ENCODE results near the gene GABPB1.

Gene GABPB1

DNA sequence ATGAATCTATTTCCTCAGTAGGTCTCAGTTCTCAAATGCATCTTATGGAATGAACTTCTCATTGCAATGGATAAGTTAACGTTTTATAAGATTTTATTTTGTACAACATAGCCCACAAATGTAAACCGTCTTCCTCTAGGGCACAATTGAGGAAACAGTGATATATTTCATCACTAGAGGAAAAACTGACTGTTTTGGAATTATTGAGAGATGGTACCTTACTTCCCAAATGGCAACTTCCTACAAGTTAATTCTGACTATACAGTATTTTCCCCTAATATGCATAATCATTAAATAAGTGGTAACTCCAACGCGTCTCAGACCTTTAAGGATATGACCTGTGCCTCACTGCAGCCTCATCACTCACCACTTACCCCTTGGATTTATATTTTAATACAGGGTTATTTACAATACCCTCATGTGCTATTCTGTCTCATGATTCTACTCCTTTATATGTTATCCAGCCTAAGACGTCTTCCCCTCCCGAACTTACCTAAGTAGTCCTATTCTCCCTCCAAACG, 13.3 kb downstream of the GABPB1 start:
- Histone ChIP-seq H3K36me3 (ENCODE audit: control insufficient read depth in 1 of 2, insufficient read depth in 2 of 2, low read length in 2 of 2) (no peaks in the 10 kb centered on the region), H3K27ac (ENCODE audit: low read length) (no peak overlapping the region), H3K4me3 (ENCODE audit: low read depth in 1 of 2, low read length in 2 of 2) (no peak overlapping the region), H3K4me1 (ENCODE audit: control insufficient read depth in 1 of 2, insufficient read depth in 2 of 2, low read length in 2 of 2) (no peaks in the 10 kb centered on the region), H3K27me3 (ENCODE audit: low read depth, low read length) (no peaks in the 10 kb centered on the region), H3K9me3 (ENCODE audit: control insufficient read depth in 1 of 2, low read length in 2 of 2) (no peaks in the 10 kb centered on the region)

DNA sequence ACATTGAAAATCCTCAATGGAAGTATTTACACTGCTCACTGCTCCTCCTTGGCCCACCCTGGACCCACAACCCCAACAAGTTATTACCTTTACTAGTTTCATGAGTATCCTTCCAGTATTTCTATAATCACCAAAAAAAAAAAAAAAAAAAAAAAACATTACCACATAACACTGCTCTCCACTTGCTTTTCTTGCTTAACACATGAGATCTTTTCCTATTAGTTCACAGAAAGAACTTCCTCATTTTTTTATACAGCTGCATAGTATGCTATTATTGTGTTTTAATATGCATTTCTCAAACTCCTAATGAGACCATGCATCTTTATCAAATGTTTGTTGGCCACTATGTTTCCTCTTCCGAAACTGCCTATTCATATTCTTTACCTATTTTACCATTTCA, 14.6 kb downstream of the GABPB1 start:
- Histone ChIP-seq H3K4me1 (ENCODE audit: control insufficient read depth in 1 of 2, insufficient read depth in 2 of 2, low read length in 2 of 2) (no peaks in the 10 kb centered on the region), H3K9me3 (ENCODE audit: control insufficient read depth in 1 of 2, low read length in 2 of 2) (no peaks in the 10 kb centered on the region), H3K4me3 (ENCODE audit: low read depth in 1 of 2, low read length in 2 of 2) (no peak overlapping the region), H3K27ac (ENCODE audit: low read length) (no peak overlapping the region), H3K36me3 (ENCODE audit: control insufficient read depth in 1 of 2, insufficient read depth in 2 of 2, low read length in 2 of 2) (no peaks in the 10 kb centered on the region), H3K27me3 (ENCODE audit: low read depth, low read length) (no peaks in the 10 kb centered on the region)

DNA sequence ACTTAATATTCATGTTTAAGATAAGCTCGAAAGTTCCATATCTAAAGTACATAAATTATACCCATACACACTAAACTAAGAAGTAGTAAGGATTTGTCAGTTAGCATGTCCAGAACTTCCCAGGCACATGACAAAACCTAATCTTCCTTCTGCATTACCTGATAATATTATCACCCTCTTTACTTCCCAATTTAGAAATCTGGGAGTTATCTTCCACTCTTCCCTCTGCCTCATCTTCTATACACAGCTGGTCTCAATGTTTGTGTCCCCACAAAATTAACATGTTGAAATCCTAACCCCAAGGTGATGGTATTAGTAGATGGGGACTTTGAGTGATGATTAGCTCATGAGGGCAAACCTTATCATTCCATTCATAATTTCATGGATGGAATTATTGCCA, 15.3 kb downstream of the GABPB1 start:
- no peaks in the 10 kb centered on the region for H3K36me3 ChIP-seq (ENCODE audit: control insufficient read depth in 1 of 2, insufficient read depth in 2 of 2, low read length in 2 of 2)
- no peaks in the 10 kb centered on the region for H3K27me3 ChIP-seq (ENCODE audit: low read depth, low read length)
- H3K4me3 ChIP-seq (ENCODE audit: low read depth in 1 of 2, low read length in 2 of 2), result no peak overlapping the region
- no peak overlapping the region for H3K27ac ChIP-seq (ENCODE audit: low read length)
- no peaks in the 10 kb centered on the region for H3K4me1 ChIP-seq (ENCODE audit: control insufficient read depth in 1 of 2, insufficient read depth in 2 of 2, low read length in 2 of 2)
- no peaks in the 10 kb centered on the region for H3K9me3 ChIP-seq (ENCODE audit: control insufficient read depth in 1 of 2, low read length in 2 of 2)

DNA sequence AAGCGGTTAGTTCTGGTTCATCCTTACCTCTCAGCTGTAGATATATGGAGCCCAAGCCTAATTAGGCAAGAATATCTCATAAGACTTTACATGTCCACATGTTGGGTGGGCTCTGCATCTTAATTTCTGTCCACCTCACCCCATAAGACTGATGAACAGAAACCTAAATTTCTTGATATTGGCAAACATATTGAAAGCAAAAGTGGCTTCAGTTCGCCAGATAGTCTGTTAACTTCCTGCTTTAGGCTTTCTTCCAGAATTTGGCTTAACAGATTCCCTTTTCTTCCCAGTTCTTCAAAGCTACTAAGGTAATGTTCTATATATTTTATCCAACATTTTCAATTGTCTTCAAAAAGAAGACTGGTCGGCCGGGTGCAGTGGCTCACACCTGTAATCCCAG, 19.7 kb downstream of the GABPB1 start:
- no peak overlapping the region for H3K4me3 ChIP-seq (ENCODE audit: low read depth in 1 of 2, low read length in 2 of 2)
- H3K36me3 ChIP-seq (ENCODE audit: control insufficient read depth in 1 of 2, insufficient read depth in 2 of 2, low read length in 2 of 2), result no peaks in the 10 kb centered on the region
- H3K27me3 ChIP-seq (ENCODE audit: low read depth, low read length), result no peaks in the 10 kb centered on the region
- no peaks in the 10 kb centered on the region for H3K4me1 ChIP-seq (ENCODE audit: control insufficient read depth in 1 of 2, insufficient read depth in 2 of 2, low read length in 2 of 2)
- no peaks in the 10 kb centered on the region for H3K9me3 ChIP-seq (ENCODE audit: control insufficient read depth in 1 of 2, low read length in 2 of 2)
- H3K27ac ChIP-seq (ENCODE audit: low read length), result no peak overlapping the region

DNA sequence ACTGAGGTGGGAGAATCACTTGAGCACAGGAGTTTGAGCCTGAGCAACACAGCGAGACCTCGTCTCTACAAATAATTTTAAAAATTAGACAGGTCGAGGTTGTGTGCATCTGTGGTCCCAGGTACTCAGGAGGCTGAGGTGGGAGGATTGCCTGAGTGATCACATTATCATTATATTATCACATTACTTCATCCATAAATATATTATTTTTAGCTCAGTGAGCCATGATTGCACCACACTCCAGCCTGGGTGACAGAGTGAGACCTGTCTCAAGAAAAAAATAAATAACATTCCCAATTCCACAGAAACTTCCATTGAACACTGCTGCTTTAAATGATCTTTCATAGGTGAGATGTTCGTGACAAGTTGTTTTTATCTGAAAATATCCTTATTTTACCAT, 21.8 kb downstream of the GABPB1 start:
- Histone ChIP-seq H3K4me1 (ENCODE audit: control insufficient read depth in 1 of 2, insufficient read depth in 2 of 2, low read length in 2 of 2) (no peaks in the 10 kb centered on the region), H3K27me3 (ENCODE audit: low read depth, low read length) (no peaks in the 10 kb centered on the region), H3K9me3 (ENCODE audit: control insufficient read depth in 1 of 2, low read length in 2 of 2) (no peaks in the 10 kb centered on the region), H3K4me3 (ENCODE audit: low read depth in 1 of 2, low read length in 2 of 2) (no peak overlapping the region), H3K36me3 (ENCODE audit: control insufficient read depth in 1 of 2, insufficient read depth in 2 of 2, low read length in 2 of 2) (no peaks in the 10 kb centered on the region), H3K27ac (ENCODE audit: low read length) (no peak overlapping the region)

DNA sequence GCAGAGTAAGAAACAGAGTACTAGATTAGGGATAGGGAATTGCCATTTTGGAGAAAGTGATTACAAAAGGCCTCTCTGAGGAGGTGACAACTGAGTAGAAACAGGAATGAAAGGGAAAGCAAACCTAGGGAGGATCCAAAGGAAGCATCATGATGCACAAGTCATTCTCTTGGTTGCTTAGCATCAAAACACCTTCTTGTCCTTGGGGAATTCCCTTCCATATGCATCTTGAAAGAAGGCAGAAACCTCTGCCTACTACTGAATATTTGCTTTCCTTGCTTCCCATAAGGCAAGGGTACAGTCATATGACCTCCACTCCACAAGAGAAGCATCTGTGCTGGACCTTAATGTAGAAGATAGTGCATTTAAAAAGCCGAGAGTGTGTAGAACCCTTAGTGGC, 24.1 kb downstream of the GABPB1 start:
- Histone ChIP-seq H3K27me3 (ENCODE audit: low read depth, low read length) (no peaks in the 10 kb centered on the region), H3K4me3 (ENCODE audit: low read depth in 1 of 2, low read length in 2 of 2) (no peak overlapping the region), H3K36me3 (ENCODE audit: control insufficient read depth in 1 of 2, insufficient read depth in 2 of 2, low read length in 2 of 2) (no peaks in the 10 kb centered on the region), H3K9me3 (ENCODE audit: control insufficient read depth in 1 of 2, low read length in 2 of 2) (no peaks in the 10 kb centered on the region), H3K4me1 (ENCODE audit: control insufficient read depth in 1 of 2, insufficient read depth in 2 of 2, low read length in 2 of 2) (no peaks in the 10 kb centered on the region), H3K27ac (ENCODE audit: low read length) (no peak overlapping the region)

DNA sequence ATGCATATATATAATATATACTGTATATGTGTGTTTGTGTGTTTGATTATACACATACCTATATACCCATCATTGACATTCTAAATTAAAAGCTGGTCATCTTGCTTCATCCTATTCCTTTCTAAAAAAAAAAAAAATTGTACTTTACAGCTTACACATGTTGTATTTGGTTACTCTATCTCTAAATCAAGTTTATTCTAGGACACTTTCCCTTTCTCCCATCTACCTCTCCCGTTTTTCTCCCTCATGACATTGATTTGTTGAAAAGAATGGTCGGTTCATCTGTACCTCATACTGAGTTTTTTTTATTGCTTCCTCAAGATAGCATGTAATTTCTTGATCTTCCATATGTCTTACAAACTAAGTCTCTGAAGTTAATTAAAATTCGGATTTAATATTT, 26.9 kb downstream of the GABPB1 start:
- Histone ChIP-seq H3K4me1 (ENCODE audit: control insufficient read depth in 1 of 2, insufficient read depth in 2 of 2, low read length in 2 of 2) (no peaks in the 10 kb centered on the region), H3K4me3 (ENCODE audit: low read depth in 1 of 2, low read length in 2 of 2) (no peak overlapping the region), H3K27me3 (ENCODE audit: low read depth, low read length) (no peaks in the 10 kb centered on the region), H3K36me3 (ENCODE audit: control insufficient read depth in 1 of 2, insufficient read depth in 2 of 2, low read length in 2 of 2) (no peaks in the 10 kb centered on the region), H3K9me3 (ENCODE audit: control insufficient read depth in 1 of 2, low read length in 2 of 2) (no peaks in the 10 kb centered on the region), H3K27ac (ENCODE audit: low read length) (no peak overlapping the region)

DNA sequence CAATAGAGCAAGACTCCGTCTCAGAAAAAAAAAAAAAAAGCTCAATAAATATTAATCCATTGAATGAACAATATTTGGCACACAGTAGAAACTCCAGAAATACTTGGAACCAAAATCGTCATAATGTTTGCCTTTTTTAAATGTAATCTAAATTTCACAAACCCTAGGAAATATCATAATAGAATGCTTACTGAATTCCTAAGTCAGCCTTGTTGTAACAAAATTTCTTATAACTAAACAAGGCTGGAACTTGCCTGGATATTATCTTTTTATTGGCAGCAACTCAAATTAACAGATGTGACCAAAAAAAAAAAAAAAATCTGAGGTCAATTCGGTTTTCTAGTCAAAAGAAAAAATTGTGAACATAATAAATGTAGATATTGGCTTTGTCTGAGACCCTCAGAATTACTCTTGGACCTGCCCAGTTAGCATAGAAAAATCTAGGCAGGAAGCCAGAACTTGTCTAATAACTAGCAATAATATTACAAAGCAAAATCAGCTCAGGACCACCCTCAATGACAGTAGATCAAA, 33.3 kb downstream of the GABPB1 start:
- Histone ChIP-seq H3K27me3 (ENCODE audit: low read depth, low read length) (no peaks in the 10 kb centered on the region), H3K4me3 (ENCODE audit: low read depth in 1 of 2, low read length in 2 of 2) (no peak overlapping the region), H3K4me1 (ENCODE audit: control insufficient read depth in 1 of 2, insufficient read depth in 2 of 2, low read length in 2 of 2) (no peaks in the 10 kb centered on the region), H3K36me3 (ENCODE audit: control insufficient read depth in 1 of 2, insufficient read depth in 2 of 2, low read length in 2 of 2) (no peaks in the 10 kb centered on the region), H3K9me3 (ENCODE audit: control insufficient read depth in 1 of 2, low read length in 2 of 2) (no peaks in the 10 kb centered on the region), H3K27ac (ENCODE audit: low read length) (no peak overlapping the region)

DNA sequence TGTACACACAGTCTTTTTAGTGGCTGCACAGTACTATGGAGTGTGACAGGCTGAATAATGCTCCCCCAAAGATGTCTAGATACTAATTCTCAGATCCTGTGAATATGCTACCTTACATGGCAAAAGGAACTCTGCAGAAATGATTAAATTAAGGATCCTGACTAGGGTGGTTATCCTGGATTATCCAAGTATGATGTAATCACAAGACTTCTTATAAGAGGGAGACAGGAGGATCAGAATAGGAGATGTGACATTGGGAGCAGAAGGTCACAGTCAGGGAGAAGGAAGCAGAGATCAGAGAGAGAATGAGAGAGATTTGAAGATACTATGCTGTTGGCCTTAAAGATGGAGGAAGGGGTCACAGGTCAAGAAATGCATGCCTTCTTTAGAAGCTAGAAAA, 34.5 kb downstream of the GABPB1 start:
- H3K27ac ChIP-seq (ENCODE audit: low read length), result no peak overlapping the region
- H3K27me3 ChIP-seq (ENCODE audit: low read depth, low read length), result no peaks in the 10 kb centered on the region
- no peaks in the 10 kb centered on the region for H3K9me3 ChIP-seq (ENCODE audit: control insufficient read depth in 1 of 2, low read length in 2 of 2)
- no peaks in the 10 kb centered on the region for H3K4me1 ChIP-seq (ENCODE audit: control insufficient read depth in 1 of 2, insufficient read depth in 2 of 2, low read length in 2 of 2)
- H3K4me3 ChIP-seq (ENCODE audit: low read depth in 1 of 2, low read length in 2 of 2), result no peak overlapping the region
- no peaks in the 10 kb centered on the region for H3K36me3 ChIP-seq (ENCODE audit: control insufficient read depth in 1 of 2, insufficient read depth in 2 of 2, low read length in 2 of 2)

DNA sequence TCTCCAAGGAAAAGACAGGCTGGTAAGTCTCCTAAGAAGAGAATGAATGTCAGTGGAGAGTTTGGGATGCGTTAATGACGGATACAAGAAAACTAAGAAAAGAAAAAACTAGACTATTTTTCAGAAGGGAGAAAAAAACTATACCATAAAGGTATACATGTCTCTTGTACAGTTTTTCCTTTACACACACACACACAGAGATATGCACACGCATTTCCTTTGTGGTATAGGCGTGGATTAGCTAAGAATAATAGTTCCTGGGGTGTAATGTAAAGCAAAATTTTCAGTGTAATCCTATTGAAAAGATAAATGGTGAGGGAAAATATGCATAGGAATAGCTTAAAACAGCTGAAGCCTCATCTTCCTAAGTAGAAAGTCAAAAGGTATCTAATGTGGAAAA, 36.3 kb downstream of the GABPB1 start:
- H3K36me3 ChIP-seq (ENCODE audit: control insufficient read depth in 1 of 2, insufficient read depth in 2 of 2, low read length in 2 of 2), result no peaks in the 10 kb centered on the region
- H3K4me3 ChIP-seq (ENCODE audit: low read depth in 1 of 2, low read length in 2 of 2), result no peak overlapping the region
- H3K27ac ChIP-seq (ENCODE audit: low read length), result no peak overlapping the region
- no peaks in the 10 kb centered on the region for H3K27me3 ChIP-seq (ENCODE audit: low read depth, low read length)
- no peaks in the 10 kb centered on the region for H3K4me1 ChIP-seq (ENCODE audit: control insufficient read depth in 1 of 2, insufficient read depth in 2 of 2, low read length in 2 of 2)
- no peaks in the 10 kb centered on the region for H3K9me3 ChIP-seq (ENCODE audit: control insufficient read depth in 1 of 2, low read length in 2 of 2)

DNA sequence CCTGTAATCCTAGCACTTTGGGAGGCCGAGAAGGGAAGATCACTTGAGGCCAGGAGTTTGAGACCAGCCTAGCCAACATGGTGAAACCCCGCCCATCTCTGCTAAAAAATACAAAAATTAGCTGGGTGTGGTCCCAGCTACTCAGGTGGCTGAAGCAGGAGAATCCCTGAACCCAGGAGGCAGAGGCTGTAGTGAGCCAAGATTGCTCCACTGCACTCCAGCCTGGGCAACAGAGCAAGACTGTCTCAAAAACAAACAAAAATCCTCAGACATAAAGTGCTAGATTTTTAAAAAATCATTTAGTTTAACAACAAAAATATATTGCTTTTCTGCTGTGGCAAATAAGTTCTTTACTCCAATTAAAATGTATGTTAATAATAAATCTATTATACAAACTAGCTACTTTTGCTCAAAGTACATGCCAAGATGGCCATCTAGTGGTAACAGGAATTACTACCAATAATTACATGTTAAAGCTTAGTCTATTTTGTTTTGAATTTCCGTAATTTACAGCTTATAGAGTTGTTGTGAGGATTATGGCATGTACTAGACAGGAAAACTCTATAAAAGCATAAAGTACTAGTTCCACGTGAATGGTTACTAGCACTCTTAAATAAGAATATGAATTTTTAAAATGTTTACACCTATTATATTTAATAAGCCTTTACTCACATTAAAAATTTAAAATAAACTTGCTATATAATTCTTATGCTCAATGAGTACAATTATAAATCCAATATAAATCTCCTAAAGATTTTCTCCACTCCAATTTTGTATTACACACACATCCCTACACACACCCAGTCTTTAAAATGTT, 39.0 kb downstream of the GABPB1 start:
- Histone ChIP-seq H3K4me3 (ENCODE audit: low read depth in 1 of 2, low read length in 2 of 2) (no peak overlapping the region), H3K27me3 (ENCODE audit: low read depth, low read length) (no peaks in the 10 kb centered on the region), H3K36me3 (ENCODE audit: control insufficient read depth in 1 of 2, insufficient read depth in 2 of 2, low read length in 2 of 2) (no peaks in the 10 kb centered on the region), H3K9me3 (ENCODE audit: control insufficient read depth in 1 of 2, low read length in 2 of 2) (no peaks in the 10 kb centered on the region), H3K27ac (ENCODE audit: low read length) (no peak overlapping the region), H3K4me1 (ENCODE audit: control insufficient read depth in 1 of 2, insufficient read depth in 2 of 2, low read length in 2 of 2) (no peaks in the 10 kb centered on the region)

DNA sequence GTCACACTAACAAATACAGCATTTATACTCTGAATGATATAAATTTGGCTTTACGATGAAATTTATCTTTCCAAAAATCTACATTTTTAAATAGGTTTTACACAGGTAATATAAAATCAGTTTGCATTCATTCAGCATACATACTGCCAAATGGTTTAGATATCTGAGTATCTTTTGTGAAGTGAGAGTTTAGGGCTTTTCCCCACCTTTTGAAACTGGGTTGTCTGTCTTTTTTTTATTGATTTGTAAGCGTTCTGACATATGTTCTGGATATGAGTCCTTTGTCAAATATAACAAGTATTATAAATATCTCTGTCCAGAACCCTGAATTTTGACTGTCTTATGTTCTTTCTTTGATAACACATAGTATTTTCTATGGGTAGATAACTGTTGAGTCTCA, 42.4 kb downstream of the GABPB1 start:
- no peaks in the 10 kb centered on the region for H3K27me3 ChIP-seq (ENCODE audit: low read depth, low read length)
- H3K4me1 ChIP-seq (ENCODE audit: control insufficient read depth in 1 of 2, insufficient read depth in 2 of 2, low read length in 2 of 2), result no peaks in the 10 kb centered on the region
- H3K4me3 ChIP-seq (ENCODE audit: low read depth in 1 of 2, low read length in 2 of 2), result no peak overlapping the region
- H3K27ac ChIP-seq (ENCODE audit: low read length), result no peak overlapping the region
- H3K9me3 ChIP-seq (ENCODE audit: control insufficient read depth in 1 of 2, low read length in 2 of 2), result peaks cover 6 to 7% of the 10 kb centered on the region in 2 donors
- peaks cover 6 to 9% of the 10 kb centered on the region in 2 donors for H3K36me3 ChIP-seq (ENCODE audit: control insufficient read depth in 1 of 2, insufficient read depth in 2 of 2, low read length in 2 of 2)

All from muscle layer of duodenum (tissue), 2 donors.